GM12878 (cell line): ENCODE data around the gene FAM114A2. TPM values are rescaled to one million over a fixed set of nuclear protein-coding genes. Genes with fewer than 3 reads are reported as not detected.

Experiments used
- ATAC-seq: fragments of 200-7000 bp; cut with Tn5 transposase; 3 replicates; pipeline ENCODE4 v1.9.1; 2020; ENCODE audit warnings: mild to moderate bottlenecking, moderate library complexity
- BruUV-seq: library from RNA; stranded (reverse); fragments of 400-500 nt; replicated peaks from 2 replicates; lab custom pipeline; 2021; lab: Mats Ljungman, UMichigan
- CTCF ChIA-PET: fragments of 300-600 bp; sonication (Branson Sonifier 250); formaldehyde crosslinking; extraction: SDS; loops from one replicate; lab custom pipeline; 2021; ENCODE audit warnings: inconsistent platforms; lab: Yijun Ruan, JAX
- POLR2A ChIA-PET: fragments of 350-600 bp; formaldehyde crosslinking; extraction: SDS; loops from one replicate; lab custom pipeline; 2021; ENCODE audit warnings: inconsistent platforms; lab: Charles Lee
- RAD21 ChIA-PET: fragments of 300-600 bp; sonication (Branson Sonifier 250); formaldehyde crosslinking; loops from one replicate; lab custom pipeline; 2023; ENCODE audit warnings: antibody characterized with exemption; ENCODE audit not compliant: unreplicated experiment; lab: Charles Lee
- SMC1A ChIA-PET: fragments of 300-600 bp; sonication (Branson Sonifier 250); formaldehyde crosslinking; loops from one replicate; lab custom pipeline; 2023; ENCODE audit not compliant: unreplicated experiment, uncharacterized antibody; lab: Charles Lee
- DNase-seq: peaks from one replicate; pipeline ENCODE4 v3.0.0-alpha.2; 2011; ENCODE audit warnings: low read depth, low spot score
- FAIRE-seq: peaks from 3 replicates; lab custom pipeline; 2011; peaks lifted over from hg19 to GRCh38; lab: Jason Lieb, UNC
- H2AFZ ChIP-seq: 2 replicates; pipeline ENCODE4 v1.6.0; 2011; ENCODE audit warnings: low read depth, low read length, control low read depth; ENCODE audit not compliant: control insufficient read depth
- H3K27ac ChIP-seq: 2 replicates; pipeline ENCODE4 v1.5.1; 2011; ENCODE audit warnings: control low read depth; ENCODE audit not compliant: control insufficient read depth, insufficient read depth
- H3K27me3 ChIP-seq, 2 experiments: replicated peaks in 1 of 2; 2 replicates each; pipeline versions ENCODE4 v1.6.0 to v1.6.1; 2011; ENCODE audit warnings: low read length in 1 of 2; ENCODE audit not compliant: control insufficient read depth in 2 of 2, insufficient read depth in 2 of 2
- H3K36me3 ChIP-seq, 2 experiments: 2 replicates each; pipeline ENCODE4 v1.5.1; 2011; ENCODE audit warnings: low read length in 1 of 2; ENCODE audit not compliant: control insufficient read depth in 2 of 2, insufficient read depth in 2 of 2
- H3K4me1 ChIP-seq: 2 replicates; pipeline ENCODE4 v1.6.1; 2011; ENCODE audit warnings: mild to moderate bottlenecking, low read length, moderate library complexity, mixed read lengths; ENCODE audit not compliant: control insufficient read depth, insufficient read depth
- H3K4me2 ChIP-seq: 2 replicates; pipeline ENCODE4 v1.6.0; 2011; ENCODE audit warnings: control low read depth; ENCODE audit not compliant: control insufficient read depth, insufficient read depth
- H3K4me3 ChIP-seq: fragments of 200-600 bp; sonication (generic); 2 replicates; pipeline ENCODE4 v1.5.1; 2016
- H3K79me2 ChIP-seq: 2 replicates; pipeline ENCODE4 v1.6.0; 2011; ENCODE audit warnings: low read length; ENCODE audit not compliant: control insufficient read depth, insufficient read depth
- H3K9ac ChIP-seq: 2 replicates; pipeline ENCODE4 v1.8.0; 2011; ENCODE audit warnings: low read length, control low read depth, mixed read lengths; ENCODE audit not compliant: control insufficient read depth, insufficient read depth
- H3K9me3 ChIP-seq: replicated peaks from 3 replicates; pipeline ENCODE4 v1.5.1; 2011; ENCODE audit warnings: mild to moderate bottlenecking, low read length; ENCODE audit not compliant: control insufficient read depth, insufficient read depth
- H4K20me1 ChIP-seq: 2 replicates; pipeline ENCODE4 v1.6.0; 2011; ENCODE audit not compliant: control insufficient read depth, insufficient read depth
- CHD4 ChIP-seq: fragments of 200-600 bp; sonication (generic); IDR thresholded peaks from 2 replicates; pipeline ENCODE4 v1.6.1; 2016; ENCODE audit warnings: mild to moderate bottlenecking
- CREB1 ChIP-seq: IDR thresholded peaks from 2 replicates; pipeline ENCODE4 v1.6.1; 2012; ENCODE audit warnings: low read depth, mild to moderate bottlenecking, inconsistent platforms
- ELK1 ChIP-seq: IDR thresholded peaks from 2 replicates; pipeline ENCODE4 v1.6.1; 2012; ENCODE audit warnings: low read depth, low read length, improper control_type of control experiment
- EZH2 ChIP-seq: IDR thresholded peaks from 2 replicates; pipeline ENCODE4 v1.6.1; 2012; ENCODE audit warnings: low read depth, mild to moderate bottlenecking, control low read depth, inconsistent platforms, low read length, borderline replicate concordance; ENCODE audit not compliant: control insufficient read depth
- HDAC6 ChIP-seq: fragments of 200-600 bp; sonication (generic); IDR thresholded peaks from one replicate; pipeline ENCODE4 v1.8.0; 2017; ENCODE audit warnings: antibody characterized with exemption; ENCODE audit not compliant: unreplicated experiment
- NFYA ChIP-seq: IDR thresholded peaks from 2 replicates; pipeline ENCODE4 v1.6.1; 2011; ENCODE audit warnings: low read depth, mild to moderate bottlenecking, low read length, improper control_type of control experiment, borderline replicate concordance
- POLR2A ChIP-seq: IDR thresholded peaks from 2 replicates; pipeline ENCODE4 v1.6.1; 2011; ENCODE audit warnings: low read depth, mild to moderate bottlenecking, low read length
- RELA ChIP-seq: fragments of 450-650 bp; IDR thresholded peaks from 2 replicates; pipeline ENCODE4 v1.8.0; 2014; ENCODE audit warnings: borderline replicate concordance; ENCODE audit not compliant: partially characterized antibody
- SIN3A ChIP-seq: IDR thresholded peaks from 2 replicates; pipeline ENCODE4 v1.6.1; 2012; ENCODE audit warnings: low read depth, low read length, improper control_type of control experiment
- SREBF2 ChIP-seq: IDR thresholded peaks from 2 replicates; pipeline ENCODE4 v1.6.1; 2012; ENCODE audit warnings: mild to moderate bottlenecking, low read length
- TCF12 ChIP-seq: IDR thresholded peaks from 2 replicates; pipeline ENCODE4 v1.6.1; 2011; ENCODE audit warnings: low read depth, mild to moderate bottlenecking, low read length
- TCF3 ChIP-seq: IDR thresholded peaks from 2 replicates; pipeline ENCODE4 v1.6.1; 2012; ENCODE audit warnings: low read depth, mild to moderate bottlenecking, low read length, borderline replicate concordance; ENCODE audit not compliant: insufficient read depth
- ZBTB11 ChIP-seq: fragments of 450-650 bp; formaldehyde crosslinking; IDR thresholded peaks from 2 replicates; pipeline ENCODE4 v1.5.0; 2022; ENCODE audit warnings: mild to moderate bottlenecking, missing genetic modification characterization
- ZNF592 ChIP-seq: fragments of 450-650 bp; IDR thresholded peaks from 2 replicates; pipeline ENCODE4 v1.6.1; 2017; ENCODE audit warnings: mild to moderate bottlenecking, moderate library complexity
- WGBS: methylation state at CpG from one replicate; pipeline ENCODE4 v1.1.6; 2016; ENCODE audit warnings: low lambda C conversion rate; ENCODE audit not compliant: insufficient replicate concordance, insufficient coverage; ENCODE audit errors: missing lambda C conversion rate; 5-methylcytosine and 5-hydroxymethylcytosine counted together
- in situ Hi-C: fragments of 300-500 bp; cut with MboI; formaldehyde crosslinking; loops from 9 replicates; pipeline ENCODE4 v1.14.3; 2018; ENCODE audit warnings: mixed read lengths
- intact Hi-C: fragments of 100-400 bp; cut with micrococcal nuclease; formaldehyde crosslinking; loops from one replicate; pipeline ENCODE4 v1.14.2; 2022; ENCODE audit not compliant: unreplicated experiment
- polyA plus RNA-seq, 11 experiments: library from polyadenylated mRNA; depleted of rRNA in 4 of 11; unstranded in 6 of 11; stranded (reverse) in 5 of 11; fragments of >200 nt; fragmentation: Nextera tagmentation in 4 of 11; fragmentation: Illumina TruSeq in 1 of 11; extraction: Ambion mirVana in 4 of 11; extraction: Trizol in 1 of 11; gene quantifications; 1 replicate in 1 of 11; 2 replicates in 10 of 11; pipeline versions ENCODE4 v1.2.1 to v1.2.3, GENCODE V29; 2011 to 2016; ENCODE audit warnings: inconsistent platforms in 2 of 11, missing spikeins in 2 of 11, low read depth in 1 of 11
- total RNA-seq, 4 experiments: library from RNA; depleted of rRNA in 3 of 4; stranded (reverse); fragments of >200 nt in 3 of 4; fragmentation: Illumina TruSeq in 1 of 4; extraction: Trizol in 1 of 4; gene quantifications; 2 replicates each; pipeline versions ENCODE4 v1.2.1 to v1.2.3, GENCODE V29; 2013 to 2021
- TF ChIP-seq, protein P1 (sequence below): IDR thresholded peaks from 2 replicates; pipeline ENCODE4 v1.6.1; 2012; ENCODE audit warnings: low read depth, low read length, improper control_type of control experiment

FAM114A2 gene
- total and polyA plus RNA-seq, 10 of the 15 experiments (the other 5 are each of a cell fraction or from before 2014, with no cell fraction given): 16.8 to 32.8 (median 24.3) TPM

DNA sequence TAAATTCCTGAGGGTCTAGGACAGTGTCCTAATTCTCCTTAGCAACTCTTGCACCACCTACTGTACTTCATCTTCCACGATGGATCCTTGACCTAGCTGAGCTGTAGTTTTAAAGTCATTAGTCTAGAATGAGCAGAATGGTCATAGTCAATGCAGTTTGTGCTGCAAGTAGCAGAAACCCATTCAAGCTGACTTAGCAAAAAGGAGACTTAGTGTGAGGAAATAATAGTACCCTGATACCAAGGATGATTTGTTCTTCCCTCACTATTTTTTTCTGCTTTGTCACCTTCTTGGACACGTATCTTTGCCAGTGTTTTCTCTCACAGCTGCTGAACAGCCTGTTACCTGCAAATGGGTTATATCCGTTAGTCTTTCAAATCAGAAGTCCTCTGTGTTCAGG is 5.4 kb upstream of the FAM114A2 start (continued):
- TF ChIP-seq EZH2: no peak
- no peak for TF ChIP-seq HDAC6
- no peak for TF ChIP-seq TCF3
- TF ChIP-seq, protein P1, sequence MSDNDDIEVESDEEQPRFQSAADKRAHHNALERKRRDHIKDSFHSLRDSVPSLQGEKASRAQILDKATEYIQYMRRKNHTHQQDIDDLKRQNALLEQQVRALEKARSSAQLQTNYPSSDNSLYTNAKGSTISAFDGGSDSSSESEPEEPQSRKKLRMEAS: no peak
- no peak for TF ChIP-seq ZBTB11 (CRISPR knock-in tag)

DNA sequence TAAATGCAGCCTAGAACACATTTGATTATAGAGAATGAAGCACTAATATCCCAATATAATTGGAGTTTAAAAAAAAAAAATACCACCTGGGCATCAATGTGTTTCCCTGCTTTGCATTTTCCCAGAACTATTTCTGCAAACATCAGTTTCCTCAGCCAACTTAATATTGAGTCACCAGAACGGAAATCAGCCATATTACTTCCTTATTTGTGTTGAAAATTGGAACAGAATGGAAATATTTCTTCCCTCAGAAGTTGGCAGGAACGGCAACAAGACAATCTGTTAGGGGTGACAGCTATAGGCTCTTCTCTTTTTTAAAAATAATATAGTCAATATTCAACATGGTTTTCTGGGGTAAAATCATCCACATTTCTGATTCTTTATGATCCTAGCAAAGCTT is 4.1 kb upstream of the FAM114A2 start:
- ChIA-PET SMC1A (interaction anchor here (0.9 to 2.0 kb wide), 5 partner anchors 9 to 194 kb away, joined by 3 to 7 read pairs (median 4); no protein-coding TSS in a partner anchor), POLR2A (no interaction called here), CTCF (interaction anchor here (1.0 to 1.2 kb wide), 4 partner anchors 10 to 138 kb away, joined by 3 to 4 read pairs (median 3); no protein-coding TSS in a partner anchor), RAD21 (no interaction called here)
- Histone ChIP-seq H3K4me3 (no peak overlapping the region), H3K9me3 (no peaks in the 10 kb centered on the region), H2AFZ (no peak overlapping the region), H3K9ac (no peak overlapping the region), H4K20me1 (peaks cover 4% of the 10 kb centered on the region; the same call in 1 of the 2 replicates), H3K27ac (no peak overlapping the region), H3K4me2 (no peak overlapping the region), H3K79me2 (peaks cover 35% of the 10 kb centered on the region), H3K36me3 (0 out of 4 replicates have a peak, but pooled peaks cover 0 to 2% of the 10 kb centered on the region in 2 experiments), H3K27me3 (no peaks in the 10 kb centered on the region), H3K4me1 (peaks cover 3% of the 10 kb centered on the region; the same call in 1 of the 2 replicates)
- no peak for ATAC-seq
- no TSS peak for BruUV-seq
- FAIRE-seq: no peak
- in situ Hi-C loops: no loop called here
- 70% methylated on average over 2 of the region's 2 CpGs for whole genome bisulfite sequencing
- DNase-seq: no peak
- intact Hi-C loops: no loop called here
- TF ChIP-seq CREB1 (no peak), ELK1 (no peak), SREBF2 (no peak), TCF12 (no peak), RELA (no peak), POLR2A (no peak), CHD4 (no peak), NFYA (no peak), ZNF592 (no peak), SIN3A (no peak)
